SK-N-MC (cell line): ENCODE results near the gene GOLGA6D.

Experiments used
- EZH2 ChIP-seq: fragments of 200-600 bp; sonication (generic); IDR thresholded peaks from one replicate; pipeline ENCODE4 v1.6.1; 2017; ENCODE audit warnings: antibody characterized with exemption
- FOXP2 ChIP-seq: optimal IDR thresholded peaks from 2 replicates; pipeline ENCODE3; 2011; ENCODE audit warnings: mild to moderate bottlenecking, moderate library complexity; ENCODE audit not compliant: insufficient read depth; ENCODE audit errors: extremely low read length, control extremely low read depth
- POLR2AphosphoS5 ChIP-seq: IDR thresholded peaks from 2 replicates; pipeline ENCODE4 v1.6.1; 2012; ENCODE audit warnings: mild to moderate bottlenecking, low read depth, low read length, borderline replicate concordance

- TF ChIP-seq EZH2, result no peak
- no peak for TF ChIP-seq POLR2AphosphoS5
- no peak for TF ChIP-seq FOXP2
Measured at GRCh38 chr15:75338661-75339240, 56.1 kb downstream of the GOLGA6D start.
